GM13976 (cell line): ENCODE measurements around the gene DNAAF2.

ENCODE experiments used
- DNase-seq: peaks from one replicate; pipeline ENCODE4 v3.0.0; 2012; ENCODE audit warnings: low spot score
- in situ Hi-C: fragments of 300-500 bp; cut with MboI; formaldehyde crosslinking; loops from one replicate; pipeline ENCODE4 v1.12.0; 2022; ENCODE audit warnings: low sequenced_read_pairs, mixed read lengths, inconsistent platforms; ENCODE audit not compliant: unreplicated experiment
- TF ChIP-seq, protein P1 (sequence below): IDR thresholded peaks from 2 replicates; pipeline ENCODE4 v1.5.1; 2012; ENCODE audit warnings: borderline replicate concordance, mild to moderate bottlenecking; ENCODE audit not compliant: insufficient read depth; ENCODE audit errors: extremely low read depth, missing control alignments, control extremely low read depth

Gene DNAAF2, protein sequence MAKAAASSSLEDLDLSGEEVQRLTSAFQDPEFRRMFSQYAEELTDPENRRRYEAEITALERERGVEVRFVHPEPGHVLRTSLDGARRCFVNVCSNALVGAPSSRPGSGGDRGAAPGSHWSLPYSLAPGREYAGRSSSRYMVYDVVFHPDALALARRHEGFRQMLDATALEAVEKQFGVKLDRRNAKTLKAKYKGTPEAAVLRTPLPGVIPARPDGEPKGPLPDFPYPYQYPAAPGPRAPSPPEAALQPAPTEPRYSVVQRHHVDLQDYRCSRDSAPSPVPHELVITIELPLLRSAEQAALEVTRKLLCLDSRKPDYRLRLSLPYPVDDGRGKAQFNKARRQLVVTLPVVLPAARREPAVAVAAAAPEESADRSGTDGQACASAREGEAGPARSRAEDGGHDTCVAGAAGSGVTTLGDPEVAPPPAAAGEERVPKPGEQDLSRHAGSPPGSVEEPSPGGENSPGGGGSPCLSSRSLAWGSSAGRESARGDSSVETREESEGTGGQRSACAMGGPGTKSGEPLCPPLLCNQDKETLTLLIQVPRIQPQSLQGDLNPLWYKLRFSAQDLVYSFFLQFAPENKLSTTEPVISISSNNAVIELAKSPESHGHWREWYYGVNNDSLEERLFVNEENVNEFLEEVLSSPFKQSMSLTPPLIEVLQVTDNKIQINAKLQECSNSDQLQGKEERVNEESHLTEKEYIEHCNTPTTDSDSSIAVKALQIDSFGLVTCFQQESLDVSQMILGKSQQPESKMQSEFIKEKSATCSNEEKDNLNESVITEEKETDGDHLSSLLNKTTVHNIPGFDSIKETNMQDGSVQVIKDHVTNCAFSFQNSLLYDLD

GRCh38 chr14:49634547-49635334 is at the start of gene DNAAF2:
TSS of gene DNAAF2 (minus strand) at chr14:49635244. CDS start at chr14:49635149, 95 bp downstream.
- TF ChIP-seq, protein P1, sequence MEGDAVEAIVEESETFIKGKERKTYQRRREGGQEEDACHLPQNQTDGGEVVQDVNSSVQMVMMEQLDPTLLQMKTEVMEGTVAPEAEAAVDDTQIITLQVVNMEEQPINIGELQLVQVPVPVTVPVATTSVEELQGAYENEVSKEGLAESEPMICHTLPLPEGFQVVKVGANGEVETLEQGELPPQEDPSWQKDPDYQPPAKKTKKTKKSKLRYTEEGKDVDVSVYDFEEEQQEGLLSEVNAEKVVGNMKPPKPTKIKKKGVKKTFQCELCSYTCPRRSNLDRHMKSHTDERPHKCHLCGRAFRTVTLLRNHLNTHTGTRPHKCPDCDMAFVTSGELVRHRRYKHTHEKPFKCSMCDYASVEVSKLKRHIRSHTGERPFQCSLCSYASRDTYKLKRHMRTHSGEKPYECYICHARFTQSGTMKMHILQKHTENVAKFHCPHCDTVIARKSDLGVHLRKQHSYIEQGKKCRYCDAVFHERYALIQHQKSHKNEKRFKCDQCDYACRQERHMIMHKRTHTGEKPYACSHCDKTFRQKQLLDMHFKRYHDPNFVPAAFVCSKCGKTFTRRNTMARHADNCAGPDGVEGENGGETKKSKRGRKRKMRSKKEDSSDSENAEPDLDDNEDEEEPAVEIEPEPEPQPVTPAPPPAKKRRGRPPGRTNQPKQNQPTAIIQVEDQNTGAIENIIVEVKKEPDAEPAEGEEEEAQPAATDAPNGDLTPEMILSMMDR = no peak
- DNase-seq = peak; percentile 64
- in situ Hi-C loops = loop anchor here (25.0 kb wide), 2 partner anchors 203 to 478 kb away; partner anchors contain the start of gene VCPKMT

DNA sequence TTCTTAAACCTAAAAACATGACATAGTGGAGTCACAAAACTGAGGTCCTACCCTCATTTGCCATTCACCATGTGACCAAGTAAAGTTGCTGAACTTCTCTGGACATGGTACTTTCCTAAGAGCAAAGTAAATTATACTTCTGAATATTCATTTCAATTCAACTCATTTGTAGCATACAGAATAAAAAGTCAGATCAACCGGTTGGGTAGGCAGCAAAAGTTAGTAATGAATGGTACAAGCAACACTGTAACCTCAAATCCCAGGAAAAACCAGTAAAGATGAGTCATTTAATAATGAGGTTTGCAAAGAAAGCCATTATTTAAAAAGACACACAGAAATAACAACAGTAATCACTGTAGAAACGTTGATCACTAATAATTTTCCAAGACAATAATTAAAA is 44.2 kb upstream of the DNAAF2 start:
- in situ Hi-C loops = no loop called here
- TF ChIP-seq, protein P1 = no peak
- DNase-seq = no peak

DNA sequence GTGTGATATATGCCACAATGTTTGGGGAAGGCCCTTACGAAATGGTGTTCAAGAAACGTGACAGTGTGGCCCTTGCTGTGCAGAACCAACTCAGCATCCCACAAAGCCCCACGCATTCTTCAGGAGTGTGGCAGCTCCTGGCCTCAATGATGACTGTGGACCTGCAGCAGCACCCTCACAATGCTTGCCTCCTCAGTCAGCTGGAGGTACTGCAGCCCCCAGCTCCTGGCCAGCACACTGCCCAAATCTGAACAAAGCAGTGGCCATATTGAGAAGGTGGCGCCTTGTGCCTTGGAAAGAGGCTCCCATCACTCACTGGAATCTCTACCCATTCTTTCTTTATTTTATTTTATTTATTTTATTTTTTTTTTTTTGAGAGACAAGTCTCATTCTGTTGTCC is 42.6 kb upstream of the DNAAF2 start:
- DNase-seq = no peak
- TF ChIP-seq, protein P1 = no peak
- in situ Hi-C loops = no loop called here

DNA sequence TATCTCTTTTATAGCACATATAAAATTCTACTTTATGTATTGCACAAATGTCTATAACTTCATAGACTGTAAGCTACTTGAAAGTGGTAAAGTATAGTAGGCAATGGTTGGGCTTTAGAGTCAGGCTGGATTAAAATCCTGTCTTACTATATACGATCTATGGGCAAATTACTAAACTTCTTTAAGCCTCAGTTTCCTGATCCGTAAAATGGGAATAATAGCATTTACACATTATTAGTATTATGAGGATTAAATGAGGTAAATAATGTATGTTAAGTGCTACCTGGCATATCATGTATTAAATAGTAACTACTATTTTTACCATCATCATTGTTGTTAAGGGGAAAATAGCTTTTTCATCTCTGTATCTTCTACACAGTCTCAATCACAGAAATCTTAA is 38.5 kb upstream of the DNAAF2 start:
- TF ChIP-seq, protein P1 = no peak
- in situ Hi-C loops = no loop called here
- no peak for DNase-seq

DNA sequence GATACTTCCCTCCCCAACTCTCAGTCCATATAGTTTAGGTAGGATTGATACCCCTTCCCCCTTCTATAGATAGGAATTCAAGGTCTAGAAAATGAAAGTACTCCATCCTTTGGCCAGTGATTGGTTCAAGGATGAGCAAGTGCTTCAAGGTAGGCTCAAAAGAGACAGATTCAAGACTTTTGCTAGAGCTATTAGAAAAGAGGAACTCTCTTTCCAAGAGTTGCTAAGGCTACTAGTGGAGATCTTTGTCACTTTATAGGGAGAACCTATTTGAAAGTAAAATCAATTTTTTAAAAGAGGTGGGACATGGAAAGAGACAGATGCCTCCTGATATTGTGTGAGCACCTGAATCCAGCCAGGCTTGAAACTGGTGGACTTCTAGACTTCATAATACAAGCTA is 35.4 kb upstream of the DNAAF2 start:
- TF ChIP-seq, protein P1 = no peak
- DNase-seq = no peak
- in situ Hi-C loops = no loop called here
